NCI-H2081 treated with DMSO at 0.1 percent for 48 hours (cell line): ENCODE measurements around the gene IFT52.

Experiments used
- DNase-seq: peaks from one replicate; lab custom pipeline; 2025; lab: John Stamatoyannopoulos, UW

IFT52 gene

DNA sequence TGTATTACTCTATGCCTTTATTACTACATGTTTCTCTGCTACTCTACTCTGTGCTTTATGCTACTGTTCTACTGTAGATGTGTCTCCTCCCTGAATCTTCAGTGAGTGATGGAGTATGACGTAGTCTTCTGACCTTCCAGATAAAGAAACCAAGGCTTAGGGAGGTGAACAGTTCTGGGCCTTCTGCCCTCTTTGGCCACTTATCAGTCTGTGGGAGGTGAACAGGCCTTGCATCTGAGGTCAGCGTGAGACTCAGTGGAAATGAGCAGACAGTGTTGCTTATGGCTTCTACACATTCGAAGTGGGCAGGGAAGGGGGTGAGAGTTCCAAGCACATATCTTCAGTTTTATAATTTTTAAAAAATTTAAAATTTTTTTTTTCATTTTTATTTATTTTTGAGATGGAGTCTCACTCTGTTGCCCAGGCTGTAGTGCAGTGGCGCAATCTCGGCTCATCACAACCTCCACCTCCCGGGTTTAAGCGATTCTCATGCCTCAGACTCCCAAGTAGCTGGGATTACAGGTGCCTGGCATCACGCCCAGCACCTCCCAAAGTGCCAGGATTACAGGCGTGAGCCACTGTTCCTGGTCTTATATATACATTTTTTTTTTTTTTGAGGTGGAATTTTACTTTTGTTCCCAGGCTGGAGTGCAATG, 100.3 kb downstream of the IFT52 start:
- no peak for DNase-seq

DNA sequence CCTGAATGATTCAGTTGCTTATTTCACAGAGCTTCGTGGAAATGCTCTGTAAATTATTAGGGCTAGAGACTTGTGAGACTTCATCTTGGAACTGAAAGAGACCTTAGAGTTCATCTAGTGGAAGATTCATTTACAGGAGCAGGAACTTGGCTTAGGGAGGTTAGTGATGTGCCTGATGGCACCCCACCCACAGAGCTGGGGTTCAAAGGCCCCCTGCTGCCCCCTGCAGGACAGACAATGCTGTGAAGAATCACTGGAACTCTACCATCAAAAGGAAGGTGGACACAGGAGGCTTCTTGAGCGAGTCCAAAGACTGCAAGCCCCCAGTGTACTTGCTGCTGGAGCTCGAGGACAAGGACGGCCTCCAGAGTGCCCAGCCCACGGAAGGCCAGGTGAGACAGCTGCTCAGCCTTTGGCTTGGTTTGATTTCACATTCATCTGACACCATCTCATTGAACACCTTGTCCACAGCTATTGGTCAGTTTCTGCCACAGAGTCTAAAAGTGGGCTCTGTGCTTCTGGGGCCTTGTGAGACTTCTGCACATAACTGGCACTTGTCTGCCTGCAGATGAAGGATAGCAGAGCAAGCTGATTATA, 101.3 kb downstream of the IFT52 start:
- no peak for DNase-seq

DNA sequence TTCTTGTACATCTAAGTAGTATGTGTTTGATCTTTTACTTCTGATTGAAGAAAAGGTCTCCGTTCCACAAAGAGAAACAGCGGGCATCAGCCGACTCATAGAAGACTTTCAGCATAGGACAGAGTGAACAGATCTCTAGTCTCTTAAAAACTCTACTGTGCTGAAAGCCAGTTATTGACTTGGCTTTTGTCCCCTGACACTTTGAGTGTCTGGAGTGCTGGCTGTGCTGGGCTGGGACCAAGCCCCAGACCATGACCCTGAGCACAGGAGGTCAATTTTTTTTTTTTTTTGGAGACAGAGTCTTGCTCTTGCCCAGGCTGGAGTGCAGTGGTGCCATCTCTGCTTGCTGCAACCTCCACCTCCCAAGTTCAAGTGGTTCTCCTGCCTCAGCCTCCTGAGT, 104.0 kb downstream of the IFT52 start:
- no peak for DNase-seq

DNA sequence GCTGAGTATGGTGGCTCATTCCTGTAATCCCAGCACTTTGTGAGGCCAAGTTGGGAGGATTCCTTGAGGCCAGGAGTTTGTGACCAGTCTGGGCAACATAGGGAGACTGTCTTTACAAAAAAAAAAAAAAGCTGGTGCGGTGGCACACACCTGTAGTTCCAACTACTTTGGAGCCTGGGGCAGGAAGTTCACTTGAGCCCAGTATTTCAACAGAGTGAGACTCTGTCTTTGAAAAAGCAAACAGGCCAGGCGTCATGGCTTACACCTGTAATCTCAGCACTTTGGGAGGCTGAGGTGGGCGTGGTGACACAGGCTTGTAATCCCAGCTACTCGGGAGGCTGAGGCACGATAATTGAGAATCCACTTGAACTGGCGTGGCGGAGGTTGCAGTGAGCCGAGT, 104.8 kb downstream of the IFT52 start:
- no peak for DNase-seq
